Breast epithelium (tissue), 3 donors: ENCODE data around the gene KIFC1.

Source experiments
- CTCF ChIP-seq, 3 donors: fragments of 450-650 bp; IDR thresholded peaks; one replicate each; pipeline ENCODE4 v1.5.1; 2016 to 2017; ENCODE audit warnings: antibody characterized with exemption in 3 of 3, mild to moderate bottlenecking in 3 of 3, moderate library complexity in 3 of 3
- POLR2A ChIP-seq: fragments of 450-650 bp; IDR thresholded peaks from one replicate; pipeline ENCODE4 v1.6.1; 2016; ENCODE audit warnings: antibody characterized with exemption, mild to moderate bottlenecking, moderate library complexity

- TF ChIP-seq POLR2A, result no peak
- TF ChIP-seq CTCF (IDR thresholded peaks at IDR 0.05), result no peak
These were observed 1.4 kb upstream of the KIFC1 start for GRCh38 chr6:33390173-33390572.
